SK-N-SH treated with all-trans-retinoic acid at 6 μM for 48 hours (cell line): ENCODE measurements around the gene SELL.

Experiments used
- ESRRG ChIP-seq: fragments of 250-450 bp; sonication (Bioruptor Pico); IDR thresholded peaks from 2 replicates; pipeline ENCODE4 v1.6.1; 2021; ENCODE audit warnings: mild to moderate bottlenecking
- ISL1 ChIP-seq: fragments of 250-450 bp; sonication (Bioruptor Pico); IDR thresholded peaks from 2 replicates; pipeline ENCODE4 v2.1.2; 2022; ENCODE audit warnings: mild to moderate bottlenecking, moderate library complexity
- RARB ChIP-seq: fragments of 250-450 bp; sonication (Bioruptor Pico); IDR thresholded peaks from 2 replicates; pipeline ENCODE4 v1.8.0; 2021; ENCODE audit warnings: mild to moderate bottlenecking, moderate library complexity
- ZFP3 ChIP-seq: fragments of 250-450 bp; sonication (Bioruptor Pico); IDR thresholded peaks from 2 replicates; pipeline ENCODE4 v1.5.0; 2020; ENCODE audit warnings: mild to moderate bottlenecking, moderate library complexity
- ZNF565 ChIP-seq: fragments of 450-650 bp; formaldehyde crosslinking; conservative IDR thresholded peaks from 2 replicates; pipeline ENCODE4 v1.5.0; 2020; ENCODE audit warnings: low read depth, mild to moderate bottlenecking, moderate library complexity
- TF ChIP-seq, protein P1 (sequence below): fragments of 250-450 bp; sonication (Bioruptor Pico); IDR thresholded peaks from 2 replicates; pipeline ENCODE4 v1.8.0; 2020; ENCODE audit warnings: mild to moderate bottlenecking, moderate library complexity, borderline replicate concordance

DNA sequence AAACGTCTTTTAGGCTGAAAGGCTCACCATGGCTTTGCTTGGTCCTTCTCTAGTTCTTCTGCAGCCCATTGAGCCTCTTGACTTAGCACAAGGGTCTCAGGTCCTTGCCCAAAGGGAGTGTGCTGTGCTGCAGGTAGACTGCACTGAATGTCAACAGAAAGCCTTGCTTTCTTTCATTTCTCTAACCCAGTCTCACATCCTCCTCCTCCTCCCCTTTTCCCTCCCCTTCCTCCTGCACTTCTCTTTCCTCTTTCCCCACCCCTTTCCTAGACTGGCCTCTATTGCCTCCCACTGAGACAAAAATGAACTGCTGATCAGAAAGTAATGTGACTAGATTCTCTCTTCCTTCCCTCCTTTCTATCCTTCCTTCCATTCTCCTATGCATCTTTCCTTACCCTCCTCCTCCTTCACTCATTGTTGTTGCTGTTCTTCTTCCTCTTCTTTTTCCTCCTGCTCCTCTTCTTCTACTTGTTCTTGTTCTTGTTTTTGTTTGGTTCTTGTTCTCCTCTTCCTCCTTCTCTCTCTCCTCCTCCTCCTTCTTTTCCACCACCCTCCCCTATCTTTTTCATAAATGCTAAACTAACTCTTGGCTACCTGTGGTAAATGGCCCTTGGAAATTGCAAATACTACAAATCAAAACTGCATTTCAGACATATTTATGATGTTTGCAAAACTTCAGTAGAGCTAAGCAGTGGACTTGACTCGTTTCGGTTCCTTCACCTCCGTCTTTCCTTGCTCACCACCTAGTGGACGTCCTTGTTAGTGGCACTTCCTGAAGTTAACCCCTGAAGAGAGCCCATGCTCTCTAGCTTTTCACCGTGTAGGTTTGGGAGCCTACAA is at the start of gene SELL:
- no peak for TF ChIP-seq RARB (CRISPR knock-in tag)
- TF ChIP-seq ISL1 = no peak
- no peak for TF ChIP-seq ZFP3 (CRISPR knock-in tag)
- TF ChIP-seq, protein P1, sequence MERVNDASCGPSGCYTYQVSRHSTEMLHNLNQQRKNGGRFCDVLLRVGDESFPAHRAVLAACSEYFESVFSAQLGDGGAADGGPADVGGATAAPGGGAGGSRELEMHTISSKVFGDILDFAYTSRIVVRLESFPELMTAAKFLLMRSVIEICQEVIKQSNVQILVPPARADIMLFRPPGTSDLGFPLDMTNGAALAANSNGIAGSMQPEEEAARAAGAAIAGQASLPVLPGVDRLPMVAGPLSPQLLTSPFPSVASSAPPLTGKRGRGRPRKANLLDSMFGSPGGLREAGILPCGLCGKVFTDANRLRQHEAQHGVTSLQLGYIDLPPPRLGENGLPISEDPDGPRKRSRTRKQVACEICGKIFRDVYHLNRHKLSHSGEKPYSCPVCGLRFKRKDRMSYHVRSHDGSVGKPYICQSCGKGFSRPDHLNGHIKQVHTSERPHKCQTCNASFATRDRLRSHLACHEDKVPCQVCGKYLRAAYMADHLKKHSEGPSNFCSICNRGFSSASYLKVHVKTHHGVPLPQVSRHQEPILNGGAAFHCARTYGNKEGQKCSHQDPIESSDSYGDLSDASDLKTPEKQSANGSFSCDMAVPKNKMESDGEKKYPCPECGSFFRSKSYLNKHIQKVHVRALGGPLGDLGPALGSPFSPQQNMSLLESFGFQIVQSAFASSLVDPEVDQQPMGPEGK (CRISPR knock-in tag) = no peak
- TF ChIP-seq ZNF565 (CRISPR knock-in tag) = no peak
- no peak for TF ChIP-seq ESRRG
